ENCODE data around the gene PDIK1L. TPM values are rescaled to one million over a fixed set of nuclear protein-coding genes. Genes with fewer than 3 reads are reported as not detected.

Gene PDIK1L
- total RNA-seq, 1 donor from 2014 or later: 3.1 TPM

- DNase-seq (ENCODE audit: low read depth) (no peak), FAIRE-seq (no peak)
- H4K20me1 ChIP-seq (ENCODE audit: insufficient read depth, low read length): no peaks in the 10 kb centered on the region
- H3K79me2 ChIP-seq (ENCODE audit: insufficient read depth, low read length): no peaks in the 10 kb centered on the region
- no peak for TF ChIP-seq EZH2 (IDR thresholded peaks at IDR 0.05; ENCODE audit: insufficient read depth, low read length)
- TF ChIP-seq, protein P1, sequence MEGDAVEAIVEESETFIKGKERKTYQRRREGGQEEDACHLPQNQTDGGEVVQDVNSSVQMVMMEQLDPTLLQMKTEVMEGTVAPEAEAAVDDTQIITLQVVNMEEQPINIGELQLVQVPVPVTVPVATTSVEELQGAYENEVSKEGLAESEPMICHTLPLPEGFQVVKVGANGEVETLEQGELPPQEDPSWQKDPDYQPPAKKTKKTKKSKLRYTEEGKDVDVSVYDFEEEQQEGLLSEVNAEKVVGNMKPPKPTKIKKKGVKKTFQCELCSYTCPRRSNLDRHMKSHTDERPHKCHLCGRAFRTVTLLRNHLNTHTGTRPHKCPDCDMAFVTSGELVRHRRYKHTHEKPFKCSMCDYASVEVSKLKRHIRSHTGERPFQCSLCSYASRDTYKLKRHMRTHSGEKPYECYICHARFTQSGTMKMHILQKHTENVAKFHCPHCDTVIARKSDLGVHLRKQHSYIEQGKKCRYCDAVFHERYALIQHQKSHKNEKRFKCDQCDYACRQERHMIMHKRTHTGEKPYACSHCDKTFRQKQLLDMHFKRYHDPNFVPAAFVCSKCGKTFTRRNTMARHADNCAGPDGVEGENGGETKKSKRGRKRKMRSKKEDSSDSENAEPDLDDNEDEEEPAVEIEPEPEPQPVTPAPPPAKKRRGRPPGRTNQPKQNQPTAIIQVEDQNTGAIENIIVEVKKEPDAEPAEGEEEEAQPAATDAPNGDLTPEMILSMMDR (IDR thresholded peaks at IDR 0.05; ENCODE audit: insufficient read depth, low read depth, low read length): no peak
- Mint-ChIP-seq H3K4me1 (ENCODE audit: low read depth, unreplicated experiment) (no peaks in the 10 kb centered on the region), H3K27ac (ENCODE audit: unreplicated experiment) (no peak overlapping the region), H3K9me3 (ENCODE audit: unreplicated experiment) (no peaks in the 10 kb centered on the region), H3K4me3 (ENCODE audit: unreplicated experiment) (no peak overlapping the region), H3K27me3 (ENCODE audit: low read depth, unreplicated experiment) (peaks cover 45% of the 10 kb centered on the region), H3K36me3 (ENCODE audit: low read depth, unreplicated experiment) (no peaks in the 10 kb centered on the region)
- H3K27ac ChIP-seq (ENCODE audit: low read depth, low read length): no peak overlapping the region
- no peak overlapping the region for H2AFZ ChIP-seq (ENCODE audit: low read depth, low read length)
- H3K36me3 ChIP-seq (ENCODE audit: insufficient read depth, low read length): no peaks in the 10 kb centered on the region
- no peak overlapping the region for H3K9ac ChIP-seq (ENCODE audit: low read length)
- no peaks in the 10 kb centered on the region for H3K9me3 ChIP-seq (ENCODE audit: insufficient read depth, low read depth, low read length)
- peaks cover 33% of the 10 kb centered on the region for H3K27me3 ChIP-seq (ENCODE audit: insufficient read depth, low read length)
- no peak overlapping the region for H3K4me3 ChIP-seq (ENCODE audit: insufficient read depth, low read depth, low read length)
- no peaks in the 10 kb centered on the region for H3K4me1 ChIP-seq (ENCODE audit: insufficient read depth, low read length)
- H3K4me2 ChIP-seq (ENCODE audit: low read length): no peak overlapping the region
Measured at GRCh38 chr1:26066160-26066559, 45.5 kb upstream of the PDIK1L start.

DNA sequence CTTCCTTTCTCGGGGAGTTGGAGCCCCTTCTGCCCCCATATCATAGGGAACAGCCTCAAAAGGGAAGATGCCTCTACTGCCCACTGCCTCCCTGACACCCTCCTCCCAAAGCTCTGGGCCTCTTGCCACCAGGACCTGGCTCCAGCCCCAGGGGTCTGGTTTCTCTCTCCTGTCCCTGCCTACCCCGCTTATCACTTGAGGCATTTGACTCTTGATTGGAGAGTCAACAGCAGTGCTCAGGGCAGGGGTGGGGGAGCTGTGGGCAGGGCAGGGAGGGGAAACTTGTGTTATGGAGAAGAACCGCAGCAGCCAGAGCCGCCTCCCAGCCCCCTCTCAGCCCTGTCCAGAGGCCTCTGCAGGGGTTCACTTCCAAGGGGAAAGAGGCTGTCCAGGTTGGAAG is 44.8 kb upstream of the PDIK1L start:
- no peak overlapping the region for H3K4me2 ChIP-seq (ENCODE audit: low read length)
- FAIRE-seq (no peak), DNase-seq (ENCODE audit: low read depth) (no peak)
- TF ChIP-seq, protein P1 (IDR thresholded peaks at IDR 0.05; ENCODE audit: insufficient read depth, low read depth, low read length): no peak
- no peak for TF ChIP-seq EZH2 (IDR thresholded peaks at IDR 0.05; ENCODE audit: insufficient read depth, low read length)
- Mint-ChIP-seq H3K4me1 (ENCODE audit: low read depth, unreplicated experiment) (no peaks in the 10 kb centered on the region), H3K4me3 (ENCODE audit: unreplicated experiment) (no peak overlapping the region), H3K9me3 (ENCODE audit: unreplicated experiment) (no peaks in the 10 kb centered on the region), H3K36me3 (ENCODE audit: low read depth, unreplicated experiment) (no peaks in the 10 kb centered on the region), H3K27me3 (ENCODE audit: low read depth, unreplicated experiment) (peaks cover 41% of the 10 kb centered on the region), H3K27ac (ENCODE audit: unreplicated experiment) (no peak overlapping the region)
- H3K36me3 ChIP-seq (ENCODE audit: insufficient read depth, low read length): no peaks in the 10 kb centered on the region
- H3K4me1 ChIP-seq (ENCODE audit: insufficient read depth, low read length): no peaks in the 10 kb centered on the region
- H3K9me3 ChIP-seq (ENCODE audit: insufficient read depth, low read depth, low read length): no peaks in the 10 kb centered on the region
- H3K79me2 ChIP-seq (ENCODE audit: insufficient read depth, low read length): no peaks in the 10 kb centered on the region
- H3K27ac ChIP-seq (ENCODE audit: low read depth, low read length): no peak overlapping the region
- no peak overlapping the region for H3K9ac ChIP-seq (ENCODE audit: low read length)
- peaks cover 29% of the 10 kb centered on the region for H3K27me3 ChIP-seq (ENCODE audit: insufficient read depth, low read length)
- H2AFZ ChIP-seq (ENCODE audit: low read depth, low read length): no peak overlapping the region
- H3K4me3 ChIP-seq (ENCODE audit: insufficient read depth, low read depth, low read length): no peak overlapping the region
- H4K20me1 ChIP-seq (ENCODE audit: insufficient read depth, low read length): no peaks in the 10 kb centered on the region

DNA sequence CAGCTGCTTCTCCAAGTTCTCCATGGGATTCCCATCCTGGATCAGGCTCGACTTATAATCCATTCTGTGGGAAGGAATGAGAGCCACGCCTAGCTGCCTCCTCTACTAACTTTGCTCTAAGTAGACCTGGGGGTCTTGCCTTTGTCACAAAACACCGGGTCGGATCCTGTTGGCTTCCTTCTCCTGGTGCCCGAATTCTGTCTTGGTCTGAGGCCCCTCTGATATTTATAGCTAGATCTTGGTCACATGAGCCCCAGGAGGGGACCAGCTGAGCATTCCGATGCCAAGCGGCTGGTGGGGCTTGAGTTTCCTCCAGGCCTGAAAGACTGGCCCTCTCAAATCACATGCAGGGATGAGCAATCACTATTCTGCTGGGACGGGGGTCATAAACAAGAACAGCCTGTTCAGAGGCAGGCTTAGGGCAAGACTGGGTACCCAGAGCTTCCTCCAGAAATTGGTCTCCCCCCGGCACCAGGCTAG is 44.2 kb upstream of the PDIK1L start, which contains the start of gene TRIM63:
Gene TRIM63 (minus strand): TSS at position 199 of the 480 bp plus-strand sequence. CDS start 136 bp downstream, at position 63.
- H3K27ac ChIP-seq (ENCODE audit: low read depth, low read length): no peak within 1 kb of the TSS
- no peaks in the 10 kb centered on the region for H4K20me1 ChIP-seq (ENCODE audit: insufficient read depth, low read length)
- no peak within 1 kb of the TSS for H3K4me3 ChIP-seq (ENCODE audit: insufficient read depth, low read depth, low read length)
- no peak within 1 kb of the TSS for H3K9ac ChIP-seq (ENCODE audit: low read length)
- Mint-ChIP-seq H3K9me3 (ENCODE audit: unreplicated experiment) (peaks cover 3% of the 10 kb centered on the region), H3K36me3 (ENCODE audit: low read depth, unreplicated experiment) (no peaks in the 10 kb centered on the region), H3K4me1 (ENCODE audit: low read depth, unreplicated experiment) (no peaks in the 10 kb centered on the region), H3K27me3 (ENCODE audit: low read depth, unreplicated experiment) (peaks cover 48% of the 10 kb centered on the region), H3K4me3 (ENCODE audit: unreplicated experiment) (no peak within 1 kb of the TSS), H3K27ac (ENCODE audit: unreplicated experiment) (no peak within 1 kb of the TSS)
- TF ChIP-seq, protein P1 (IDR thresholded peaks at IDR 0.05; ENCODE audit: insufficient read depth, low read depth, low read length): no peak
- TF ChIP-seq EZH2 (IDR thresholded peaks at IDR 0.05; ENCODE audit: insufficient read depth, low read length): no peak
- H3K9me3 ChIP-seq (ENCODE audit: insufficient read depth, low read depth, low read length): no peaks in the 10 kb centered on the region
- FAIRE-seq (no peak), DNase-seq (ENCODE audit: low read depth) (no peak)
- H3K36me3 ChIP-seq (ENCODE audit: insufficient read depth, low read length): no peaks in the 10 kb centered on the region
- no peaks in the 10 kb centered on the region for H3K4me1 ChIP-seq (ENCODE audit: insufficient read depth, low read length)
- H3K79me2 ChIP-seq (ENCODE audit: insufficient read depth, low read length): no peaks in the 10 kb centered on the region
- peaks cover 34% of the 10 kb centered on the region for H3K27me3 ChIP-seq (ENCODE audit: insufficient read depth, low read length)
- no peak within 1 kb of the TSS for H3K4me2 ChIP-seq (ENCODE audit: low read length)
- no peak within 1 kb of the TSS for H2AFZ ChIP-seq (ENCODE audit: low read depth, low read length)
